CD4-positive, alpha-beta T cell treated with Interleukin-6 at 100 ng/mL for 8 hours (primary cell): ENCODE results near the gene PTAFR.
"Not testable (repeated sequence)": the region's sequence is repeated elsewhere in the genome, so short reads cannot be mapped to it uniquely, and the experiment has no call there.

Experiments used
- DNase-seq: peaks from one replicate; pipeline ENCODE4 v3.0.0-alpha.2; 2020; ENCODE audit warnings: mixed read lengths, low spot score

Gene PTAFR

GRCh38 chr1:28144203-28145135, 32.0 kb downstream of the PTAFR start:
- no peak for DNase-seq

- no peak for DNase-seq
Measured at GRCh38 chr1:28143496-28144202, 32.8 kb downstream of the PTAFR start.

- DNase-seq: no peak
Measured at GRCh38 chr1:28141685-28142084, 34.8 kb downstream of the PTAFR start.

- DNase-seq: not testable (repeated sequence)
Measured at GRCh38 chr1:28139866-28140265, 36.6 kb downstream of the PTAFR start.

- no peak for DNase-seq
Measured at GRCh38 chr1:28139025-28139712, 37.3 kb downstream of the PTAFR start.

- no peak for DNase-seq
Measured at GRCh38 chr1:28136922-28137613, 39.4 kb downstream of the PTAFR start.

- DNase-seq: no peak
Measured at GRCh38 chr1:28136169-28136921, 40.1 kb downstream of the PTAFR start.

GRCh38 chr1:28135371-28136168, 40.9 kb downstream of the PTAFR start:
- no peak for DNase-seq

- DNase-seq: no peak
Measured at GRCh38 chr1:28134651-28135207, 41.8 kb downstream of the PTAFR start.

- no peak for DNase-seq
Measured at GRCh38 chr1:28132171-28133167, 44.0 kb downstream of the PTAFR start.

GRCh38 chr1:28130901-28131300, 45.6 kb downstream of the PTAFR start:
- no peak for DNase-seq

- no peak for DNase-seq
Measured at GRCh38 chr1:28129150-28129549, 47.3 kb downstream of the PTAFR start.

- no peak for DNase-seq
Measured at GRCh38 chr1:28127617-28128257, 48.8 kb downstream of the PTAFR start.

GRCh38 chr1:28126783-28127490, 49.6 kb downstream of the PTAFR start:
- no peak for DNase-seq

- no peak for DNase-seq
Measured at GRCh38 chr1:28126212-28126611, 50.3 kb downstream of the PTAFR start.

GRCh38 chr1:28123461-28123961, 53.0 kb downstream of the PTAFR start:
- DNase-seq: no peak

- no peak for DNase-seq
Measured at GRCh38 chr1:28122183-28122582, 54.3 kb downstream of the PTAFR start.
